HCT116 (cell line): ENCODE measurements around the gene GRIK3. TPM values are rescaled to one million over a fixed set of nuclear protein-coding genes. Genes with fewer than 3 reads are reported as not detected.

Experiments
- ATAC-seq: fragments of 200-7000 bp; cut with Tn5 transposase; 2 replicates; pipeline ENCODE4 v1.9.1; 2020; ENCODE audit warnings: mild to moderate bottlenecking, moderate library complexity
- BruUV-seq: library from RNA; stranded (reverse); fragments of 400-500 nt; replicated peaks from 2 replicates; lab custom pipeline; 2021; lab: Mats Ljungman, UMichigan
- CTCF ChIA-PET: fragments of 300-600 bp; sonication (Branson Sonifier 250); formaldehyde crosslinking; loops from one replicate; lab custom pipeline; 2021; ENCODE audit warnings: antibody characterized with exemption; lab: Charles Lee
- POLR2A ChIA-PET: fragments of 300-600, 350-600 bp; sonication (Branson Sonifier 250); formaldehyde crosslinking; loops from one replicate; lab custom pipeline; 2021; ENCODE audit warnings: antibody characterized with exemption; lab: Charles Lee
- RAD21 ChIA-PET, 2 experiments: fragments of 300-600 bp; sonication (Branson Sonifier 250); formaldehyde crosslinking; loops; one replicate each; lab custom pipeline; 2023; ENCODE audit warnings: low total read pairs in 2 of 2; ENCODE audit not compliant: uncharacterized antibody in 2 of 2, unreplicated experiment in 2 of 2, low non-redundant PET in 1 of 2; lab: Charles Lee
- DNase-seq: peaks from one replicate; pipeline ENCODE4 v3.0.0-alpha.2; 2010; ENCODE audit warnings: low read depth, low spot score
- H2AFZ ChIP-seq: fragments of 200-600 bp; shearing (Covaris generic), sonication (generic); 2 replicates; pipeline ENCODE4 v1.6.1; 2017; ENCODE audit warnings: low read depth, mixed run types, mixed read lengths, antibody characterized with exemption, low read length; ENCODE audit not compliant: poor library complexity, severe bottlenecking
- H3K27ac ChIP-seq: 2 replicates; pipeline ENCODE4 v1.5.1; 2012; ENCODE audit warnings: low read depth, low read length
- H3K27me3 ChIP-seq: fragments of 200-600 bp; sonication (generic); 2 replicates; pipeline ENCODE4 v1.6.1; 2016; ENCODE audit warnings: mixed run types, low read length, mixed read lengths; ENCODE audit not compliant: insufficient read depth
- H3K36me3 ChIP-seq, 2 experiments: fragments of 200-500 bp in 1 of 2; fragments of 200-600 bp in 1 of 2; sonication (Bioruptor generic) in 1 of 2; sonication (generic) in 1 of 2; 2 replicates each; pipeline versions ENCODE4 v1.5.1 to v1.6.1; 2014 to 2016; ENCODE audit warnings: low read length in 2 of 2, inconsistent platforms in 1 of 2, mixed read lengths in 1 of 2, mixed run types in 1 of 2; ENCODE audit not compliant: insufficient read depth in 2 of 2, control insufficient read depth in 1 of 2
- H3K4me1 ChIP-seq, 2 experiments: fragments of 200-600 bp in 1 of 2; sonication (generic) in 1 of 2; 2 replicates each; pipeline versions ENCODE4 v1.5.1 to v1.6.1; 2012 to 2017; ENCODE audit warnings: low read length in 2 of 2, inconsistent platforms in 1 of 2, mild to moderate bottlenecking in 1 of 2, mixed read lengths in 1 of 2, mixed run types in 1 of 2, moderate library complexity in 1 of 2; ENCODE audit not compliant: insufficient read depth in 2 of 2, control insufficient read depth in 1 of 2
- H3K4me2 ChIP-seq: fragments of 200-600 bp; sonication (generic); 2 replicates; pipeline ENCODE4 v1.6.1; 2017; ENCODE audit warnings: mixed run types, low read length, mixed read lengths
- H3K4me3 ChIP-seq, 2 experiments: fragments of 200-600 bp in 1 of 2; sonication (generic) in 1 of 2; replicated peaks in 1 of 2; 2 replicates each; pipeline ENCODE4 v1.5.1; 2011 to 2016; ENCODE audit warnings: low read length in 2 of 2, control low read depth in 1 of 2, low read depth in 1 of 2, mild to moderate bottlenecking in 1 of 2, mixed read lengths in 1 of 2, mixed run types in 1 of 2
- H3K79me2 ChIP-seq: fragments of 200-600 bp; sonication (generic); 2 replicates; pipeline ENCODE4 v1.6.1; 2017; ENCODE audit warnings: mild to moderate bottlenecking, mixed run types, low read length, moderate library complexity, mixed read lengths; ENCODE audit not compliant: insufficient read depth
- H3K9ac ChIP-seq: fragments of 200-600 bp; sonication (generic); 2 replicates; pipeline ENCODE4 v1.6.1; 2016; ENCODE audit warnings: low read length, mixed read lengths
- H3K9me2 ChIP-seq: fragments of 200-600 bp; sonication (generic), shearing (Covaris generic); 2 replicates; pipeline ENCODE4 v1.6.1; 2017; ENCODE audit warnings: mixed run types, mild to moderate bottlenecking, moderate library complexity; ENCODE audit not compliant: insufficient read depth
- H3K9me3 ChIP-seq, 2 experiments: fragments of 200-500 bp in 1 of 2; fragments of 200-600 bp in 1 of 2; sonication (Bioruptor generic) in 1 of 2; sonication (generic) in 1 of 2; 2 replicates each; pipeline ENCODE4 v1.6.1; 2014 to 2017; ENCODE audit warnings: low read length in 2 of 2, mixed read lengths in 2 of 2, inconsistent platforms in 1 of 2, low read depth in 1 of 2, mild to moderate bottlenecking in 1 of 2, mixed run types in 1 of 2, moderate library complexity in 1 of 2; ENCODE audit not compliant: control insufficient read depth in 1 of 2, insufficient read depth in 1 of 2
- H4K20me1 ChIP-seq: fragments of 200-600 bp; sonication (generic), shearing (Covaris generic); 2 replicates; pipeline ENCODE4 v1.6.1; 2017; ENCODE audit warnings: mixed run types, mild to moderate bottlenecking, moderate library complexity; ENCODE audit not compliant: insufficient read depth
- CBX3 ChIP-seq: IDR thresholded peaks from 2 replicates; pipeline ENCODE4 v1.6.1; 2012; ENCODE audit warnings: low read depth
- CEBPB ChIP-seq: IDR thresholded peaks from 2 replicates; pipeline ENCODE4 v1.6.1; 2012; ENCODE audit warnings: low read depth
- CTCF ChIP-seq, 3 experiments: fragments of 200-600 bp in 1 of 3; sonication (generic) in 1 of 3; IDR thresholded peaks in 2 of 3; conservative IDR thresholded peaks in 1 of 3; 2 replicates each; pipeline ENCODE4 v1.5.1; 2012 to 2017; ENCODE audit warnings: low read depth in 2 of 3, low read length in 2 of 3, antibody characterized with exemption in 1 of 3, borderline replicate concordance in 1 of 3, control low read depth in 1 of 3, mild to moderate bottlenecking in 1 of 3, mixed read lengths in 1 of 3, mixed run types in 1 of 3, moderate library complexity in 1 of 3; ENCODE audit not compliant: insufficient read depth in 1 of 3
- EGR1 ChIP-seq: IDR thresholded peaks from 2 replicates; pipeline ENCODE4 v1.6.1; 2012; ENCODE audit warnings: low read depth
- EZH2 ChIP-seq: fragments of 200-600 bp; sonication (generic); IDR thresholded peaks from 2 replicates; pipeline ENCODE4 v1.6.1; 2017; ENCODE audit warnings: antibody characterized with exemption, mixed run types
- FOSL1 ChIP-seq: IDR thresholded peaks from 2 replicates; pipeline ENCODE4 v1.6.1; 2012; ENCODE audit warnings: low read depth
- JUND ChIP-seq: IDR thresholded peaks from 2 replicates; pipeline ENCODE4 v1.6.1; 2012
- POLR2AphosphoS5 ChIP-seq: IDR thresholded peaks from 2 replicates; pipeline ENCODE4 v1.6.1; 2011; ENCODE audit warnings: mild to moderate bottlenecking, low read depth, low read length, moderate library complexity
- RAD21 ChIP-seq: IDR thresholded peaks from 2 replicates; pipeline ENCODE4 v1.6.1; 2012; ENCODE audit warnings: low read depth, mild to moderate bottlenecking
- REST ChIP-seq: IDR thresholded peaks from 2 replicates; pipeline ENCODE4 v1.6.1; 2012; ENCODE audit warnings: low read depth
- SIN3A ChIP-seq: IDR thresholded peaks from 2 replicates; pipeline ENCODE4 v1.6.1; 2012; ENCODE audit warnings: low read depth
- SRF ChIP-seq: IDR thresholded peaks from 2 replicates; pipeline ENCODE4 v1.6.1; 2012; ENCODE audit warnings: low read depth
- TCF7L2 ChIP-seq: IDR thresholded peaks from 2 replicates; pipeline ENCODE4 v1.7.0; 2011; ENCODE audit warnings: borderline replicate concordance, inconsistent platforms; ENCODE audit not compliant: insufficient read depth, insufficient read length; ENCODE audit errors: extremely low read depth
- ZFX ChIP-seq: fragments of 450-650 bp; IDR thresholded peaks from 2 replicates; pipeline ENCODE4 v1.6.1; 2017
- intact Hi-C: fragments of 100-400 bp; cut with micrococcal nuclease; formaldehyde crosslinking; loops from 2 replicates; pipeline ENCODE4 v1.10.0; 2022
- total RNA-seq: library from RNA; stranded (reverse); gene quantifications from one replicate; pipeline ENCODE4 v1.2.1, GENCODE V29; 2021; ENCODE audit not compliant: unreplicated experiment
- TF ChIP-seq, protein P1 (sequence below): IDR thresholded peaks from 2 replicates; pipeline ENCODE4 v1.6.1; 2012
- TF ChIP-seq, protein P2 (sequence below): IDR thresholded peaks from 2 replicates; pipeline ENCODE4 v1.6.1; 2011; ENCODE audit warnings: mild to moderate bottlenecking, low read length, moderate library complexity; ENCODE audit not compliant: insufficient replicate concordance; ENCODE audit errors: extremely low read depth

The GRIK3 gene
- total RNA-seq, 1 experiment from 2014 or later: not detected

DNA sequence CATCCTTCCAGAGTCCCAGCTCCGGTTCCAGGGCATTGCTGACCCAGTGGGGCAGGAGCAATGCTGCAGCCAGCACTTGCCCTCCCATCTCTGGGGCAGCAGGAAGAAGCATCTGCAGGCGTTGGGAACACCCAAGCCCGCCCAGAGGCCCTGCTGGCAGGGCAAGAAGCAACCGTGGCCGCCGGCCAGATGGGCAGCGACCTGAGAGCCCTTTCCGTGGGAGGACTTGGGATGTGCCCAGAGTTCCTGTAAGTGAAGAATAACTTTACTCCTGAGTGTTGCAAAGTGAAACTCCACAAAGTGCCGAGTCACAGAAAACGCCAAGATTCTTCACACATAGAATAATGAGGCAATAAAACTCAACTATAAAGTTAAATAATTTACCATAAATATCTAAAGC lies 46.0 kb downstream of the GRIK3 start (continued):
- TF ChIP-seq CTCF (IDR thresholded peaks at IDR 0.05 in 2 of 3, conservative IDR thresholded peaks at IDR 0.05 in 1 of 3; ENCODE audit: borderline replicate concordance in 1 of 3, insufficient read depth in 1 of 3, low read depth in 2 of 3, low read length in 2 of 3) (no peak), CEBPB (no peak), CBX3 (no peak)

- no peaks in the 10 kb centered on the region for H3K9me3 ChIP-seq
- no peak for DNase-seq
- H4K20me1 ChIP-seq: no peaks in the 10 kb centered on the region
- intact Hi-C loops: no loop called here
- RAD21 ChIA-PET: no interaction called here
- TF ChIP-seq SRF (no peak), EZH2 (no peak), CBX3 (no peak), REST (no peak), SIN3A (no peak), POLR2AphosphoS5 (no peak), RAD21 (no peak), EGR1 (no peak), TCF7L2 (no peak), CTCF (IDR thresholded peaks at IDR 0.05 in 2 of 3, conservative IDR thresholded peaks at IDR 0.05 in 1 of 3; ENCODE audit: borderline replicate concordance in 1 of 3, insufficient read depth in 1 of 3, low read depth in 2 of 3, low read length in 2 of 3) (no peak), JUND (no peak), ZFX (no peak), FOSL1 (no peak), CEBPB (no peak)
- TF ChIP-seq, protein P1, sequence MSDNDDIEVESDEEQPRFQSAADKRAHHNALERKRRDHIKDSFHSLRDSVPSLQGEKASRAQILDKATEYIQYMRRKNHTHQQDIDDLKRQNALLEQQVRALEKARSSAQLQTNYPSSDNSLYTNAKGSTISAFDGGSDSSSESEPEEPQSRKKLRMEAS: no peak
- TF ChIP-seq, protein P2, sequence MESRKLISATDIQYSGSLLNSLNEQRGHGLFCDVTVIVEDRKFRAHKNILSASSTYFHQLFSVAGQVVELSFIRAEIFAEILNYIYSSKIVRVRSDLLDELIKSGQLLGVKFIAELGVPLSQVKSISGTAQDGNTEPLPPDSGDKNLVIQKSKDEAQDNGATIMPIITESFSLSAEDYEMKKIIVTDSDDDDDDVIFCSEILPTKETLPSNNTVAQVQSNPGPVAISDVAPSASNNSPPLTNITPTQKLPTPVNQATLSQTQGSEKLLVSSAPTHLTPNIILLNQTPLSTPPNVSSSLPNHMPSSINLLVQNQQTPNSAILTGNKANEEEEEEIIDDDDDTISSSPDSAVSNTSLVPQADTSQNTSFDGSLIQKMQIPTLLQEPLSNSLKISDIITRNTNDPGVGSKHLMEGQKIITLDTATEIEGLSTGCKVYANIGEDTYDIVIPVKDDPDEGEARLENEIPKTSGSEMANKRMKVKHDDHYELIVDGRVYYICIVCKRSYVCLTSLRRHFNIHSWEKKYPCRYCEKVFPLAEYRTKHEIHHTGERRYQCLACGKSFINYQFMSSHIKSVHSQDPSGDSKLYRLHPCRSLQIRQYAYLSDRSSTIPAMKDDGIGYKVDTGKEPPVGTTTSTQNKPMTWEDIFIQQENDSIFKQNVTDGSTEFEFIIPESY: no peak
- TF ChIP-seq, all 23 proteins: peak for 0
- peaks cover 47% of the 10 kb centered on the region for H3K27me3 ChIP-seq
- BruUV-seq: no TSS peak
- H3K4me1 ChIP-seq: no peaks in the 10 kb centered on the region
- ChIA-PET POLR2A (no interaction called here), CTCF (no interaction called here)
- H3K79me2 ChIP-seq: no peaks in the 10 kb centered on the region
- no peak for ATAC-seq
- H3K4me2 ChIP-seq: no peak overlapping the region
- no peak overlapping the region for H2AFZ ChIP-seq
- H3K9ac ChIP-seq: no peak overlapping the region
- H3K27ac ChIP-seq: no peak overlapping the region
- H3K9me2 ChIP-seq: no peaks in the 10 kb centered on the region
- H3K4me3 ChIP-seq: no peak overlapping the region
- no peaks in the 10 kb centered on the region for H3K36me3 ChIP-seq
Observed at GRCh38 chr1:36987276-36987675, 47.0 kb downstream of the GRIK3 start.
